ENCODE results near the gene IL17C.

GRCh38 chr16:88634141-88634993 is 4.0 kb upstream of the IL17C start:
- TF ChIP-seq CTCF (conservative IDR thresholded peaks at IDR 0.05; ENCODE audit: low read length): no peak
- TF ChIP-seq EZH2phosphoT487 (IDR thresholded peaks at IDR 0.05; ENCODE audit: borderline replicate concordance, low read depth, low read length): no peak
